Measurements from ENCODE around the gene ST6GALNAC4. TPM values are rescaled to one million over a fixed set of nuclear protein-coding genes. Genes with fewer than 3 reads are reported as not detected.

ST6GALNAC4 gene
- total RNA-seq, 1 experiment from 2014 or later: 38.0 TPM

- no peaks in the 10 kb centered on the region for H3K27me3 ChIP-seq (ENCODE audit: control insufficient read depth, insufficient read depth, low read length)
- ChIA-PET POLR2A (no interaction called here), CTCF (no interaction called here)
- BruUV-seq (replicated peaks): no TSS peak
- H3K9me3 ChIP-seq (ENCODE audit: control insufficient read depth, insufficient read depth, low read depth, low read length): no peaks in the 10 kb centered on the region
- no peak for DNase-seq (ENCODE audit: low read depth, low spot score)
- intact Hi-C loops (cut with micrococcal nuclease; ENCODE audit: unreplicated experiment): no loop called here
- no peak for ATAC-seq
- peak overlapping the region in 1 of 2 experiments; percentile 16; a peak in 1 of 4 replicates for H3K4me3 ChIP-seq (ENCODE audit: low read depth in 2 of 2, low read length in 2 of 2)
- in situ Hi-C loops (cut with HindIII; ENCODE audit: low pct_unique_long_range_greater_than_20kb, low sequenced_read_pairs): no loop called here
- no peak for TF ChIP-seq TCF7L2 (IDR thresholded peaks at IDR 0.05; ENCODE audit: low read depth, low read length)
- peaks cover 33% of the 10 kb centered on the region for H3K4me1 ChIP-seq (ENCODE audit: control insufficient read depth, insufficient read depth, low read length)
- 0 out of 2 replicates have a peak overlapping the region, but pooled peaks have one; percentile 12 for H3K27ac ChIP-seq (ENCODE audit: low read length)
- no peaks in the 10 kb centered on the region for H3K36me3 ChIP-seq (ENCODE audit: control insufficient read depth, insufficient read depth, low read length)
These were observed 1.5 kb downstream of the ST6GALNAC4 start for GRCh38 chr9:127915325-127915752.

DNA sequence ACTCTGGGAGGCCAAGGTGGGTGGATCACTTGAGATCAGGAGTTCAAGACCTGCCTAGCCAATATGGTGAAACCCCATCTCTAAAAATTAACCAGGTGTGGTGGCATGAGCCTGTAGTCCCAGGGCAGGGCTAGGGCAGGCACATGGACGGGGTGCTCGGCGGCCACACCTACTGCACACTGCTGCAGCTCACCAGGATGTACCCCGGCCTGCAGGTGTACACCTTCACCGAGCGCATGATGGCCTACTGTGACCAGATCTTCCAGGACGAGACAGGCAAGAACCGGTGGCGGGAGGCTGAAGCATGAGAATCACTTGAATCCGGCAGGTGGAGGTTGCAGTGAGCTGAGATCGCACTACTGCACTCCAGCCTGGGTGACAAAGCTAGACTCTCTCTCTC, 3.2 kb downstream of the ST6GALNAC4 start:
- no TSS peak for BruUV-seq (replicated peaks)

GRCh38 chr9:127912882-127913281, 4.0 kb downstream of the ST6GALNAC4 start:
- DNase-seq (ENCODE audit: low read depth, low spot score) (no peak), ATAC-seq (no peak)
- peaks cover 12% of the 10 kb centered on the region for H3K4me1 ChIP-seq (ENCODE audit: control insufficient read depth, insufficient read depth, low read length)
- H3K27me3 ChIP-seq (ENCODE audit: control insufficient read depth, insufficient read depth, low read length): no peaks in the 10 kb centered on the region
- ChIA-PET POLR2A (no interaction called here), CTCF (no interaction called here)
- H3K4me3 ChIP-seq (ENCODE audit: low read depth in 2 of 2, low read length in 2 of 2): no peak overlapping the region
- in situ Hi-C loops (cut with HindIII; ENCODE audit: low pct_unique_long_range_greater_than_20kb, low sequenced_read_pairs): no loop called here
- no peaks in the 10 kb centered on the region for H3K36me3 ChIP-seq (ENCODE audit: control insufficient read depth, insufficient read depth, low read length)
- no peaks in the 10 kb centered on the region for H3K9me3 ChIP-seq (ENCODE audit: control insufficient read depth, insufficient read depth, low read depth, low read length)
- TF ChIP-seq, protein P1, sequence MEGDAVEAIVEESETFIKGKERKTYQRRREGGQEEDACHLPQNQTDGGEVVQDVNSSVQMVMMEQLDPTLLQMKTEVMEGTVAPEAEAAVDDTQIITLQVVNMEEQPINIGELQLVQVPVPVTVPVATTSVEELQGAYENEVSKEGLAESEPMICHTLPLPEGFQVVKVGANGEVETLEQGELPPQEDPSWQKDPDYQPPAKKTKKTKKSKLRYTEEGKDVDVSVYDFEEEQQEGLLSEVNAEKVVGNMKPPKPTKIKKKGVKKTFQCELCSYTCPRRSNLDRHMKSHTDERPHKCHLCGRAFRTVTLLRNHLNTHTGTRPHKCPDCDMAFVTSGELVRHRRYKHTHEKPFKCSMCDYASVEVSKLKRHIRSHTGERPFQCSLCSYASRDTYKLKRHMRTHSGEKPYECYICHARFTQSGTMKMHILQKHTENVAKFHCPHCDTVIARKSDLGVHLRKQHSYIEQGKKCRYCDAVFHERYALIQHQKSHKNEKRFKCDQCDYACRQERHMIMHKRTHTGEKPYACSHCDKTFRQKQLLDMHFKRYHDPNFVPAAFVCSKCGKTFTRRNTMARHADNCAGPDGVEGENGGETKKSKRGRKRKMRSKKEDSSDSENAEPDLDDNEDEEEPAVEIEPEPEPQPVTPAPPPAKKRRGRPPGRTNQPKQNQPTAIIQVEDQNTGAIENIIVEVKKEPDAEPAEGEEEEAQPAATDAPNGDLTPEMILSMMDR (IDR thresholded peaks at IDR 0.05): no peak
- intact Hi-C loops (cut with micrococcal nuclease; ENCODE audit: unreplicated experiment): no loop called here
- H3K27ac ChIP-seq (ENCODE audit: low read length): no peak overlapping the region
- no TSS peak for BruUV-seq (replicated peaks)

More for the DNA sequence above, 3.2 kb downstream of the ST6GALNAC4 start:
- CTCF ChIA-PET: no interaction called here
- H3K27ac ChIP-seq (ENCODE audit: low read length): no peak overlapping the region
- no peaks in the 10 kb centered on the region for H3K36me3 ChIP-seq (ENCODE audit: control insufficient read depth, insufficient read depth, low read length)
- no peaks in the 10 kb centered on the region for H3K27me3 ChIP-seq (ENCODE audit: control insufficient read depth, insufficient read depth, low read length)
- TF ChIP-seq SIN3A (IDR thresholded peaks at IDR 0.05; ENCODE audit: borderline replicate concordance, insufficient read depth, low read depth, low read length) (no peak), POLR2AphosphoS5 (IDR thresholded peaks at IDR 0.05; ENCODE audit: low read depth, low read length) (no peak), TCF7L2 (IDR thresholded peaks at IDR 0.05; ENCODE audit: low read depth, low read length) (no peak)
- TF ChIP-seq, protein P1 (IDR thresholded peaks at IDR 0.05): no peak
- TF ChIP-seq, protein P2, sequence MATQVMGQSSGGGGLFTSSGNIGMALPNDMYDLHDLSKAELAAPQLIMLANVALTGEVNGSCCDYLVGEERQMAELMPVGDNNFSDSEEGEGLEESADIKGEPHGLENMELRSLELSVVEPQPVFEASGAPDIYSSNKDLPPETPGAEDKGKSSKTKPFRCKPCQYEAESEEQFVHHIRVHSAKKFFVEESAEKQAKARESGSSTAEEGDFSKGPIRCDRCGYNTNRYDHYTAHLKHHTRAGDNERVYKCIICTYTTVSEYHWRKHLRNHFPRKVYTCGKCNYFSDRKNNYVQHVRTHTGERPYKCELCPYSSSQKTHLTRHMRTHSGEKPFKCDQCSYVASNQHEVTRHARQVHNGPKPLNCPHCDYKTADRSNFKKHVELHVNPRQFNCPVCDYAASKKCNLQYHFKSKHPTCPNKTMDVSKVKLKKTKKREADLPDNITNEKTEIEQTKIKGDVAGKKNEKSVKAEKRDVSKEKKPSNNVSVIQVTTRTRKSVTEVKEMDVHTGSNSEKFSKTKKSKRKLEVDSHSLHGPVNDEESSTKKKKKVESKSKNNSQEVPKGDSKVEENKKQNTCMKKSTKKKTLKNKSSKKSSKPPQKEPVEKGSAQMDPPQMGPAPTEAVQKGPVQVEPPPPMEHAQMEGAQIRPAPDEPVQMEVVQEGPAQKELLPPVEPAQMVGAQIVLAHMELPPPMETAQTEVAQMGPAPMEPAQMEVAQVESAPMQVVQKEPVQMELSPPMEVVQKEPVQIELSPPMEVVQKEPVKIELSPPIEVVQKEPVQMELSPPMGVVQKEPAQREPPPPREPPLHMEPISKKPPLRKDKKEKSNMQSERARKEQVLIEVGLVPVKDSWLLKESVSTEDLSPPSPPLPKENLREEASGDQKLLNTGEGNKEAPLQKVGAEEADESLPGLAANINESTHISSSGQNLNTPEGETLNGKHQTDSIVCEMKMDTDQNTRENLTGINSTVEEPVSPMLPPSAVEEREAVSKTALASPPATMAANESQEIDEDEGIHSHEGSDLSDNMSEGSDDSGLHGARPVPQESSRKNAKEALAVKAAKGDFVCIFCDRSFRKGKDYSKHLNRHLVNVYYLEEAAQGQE (IDR thresholded peaks at IDR 0.05; ENCODE audit: insufficient read depth in 1 of 2, low read depth in 2 of 2, low read length in 1 of 2): no peak
- no peak overlapping the region for H3K4me3 ChIP-seq (ENCODE audit: low read depth in 2 of 2, low read length in 2 of 2)
- intact Hi-C loops (cut with micrococcal nuclease; ENCODE audit: unreplicated experiment): no loop called here
- H3K9me3 ChIP-seq (ENCODE audit: control insufficient read depth, insufficient read depth, low read depth, low read length): no peaks in the 10 kb centered on the region
- POLR2A ChIA-PET: no interaction called here
- in situ Hi-C loops (cut with HindIII; ENCODE audit: low pct_unique_long_range_greater_than_20kb, low sequenced_read_pairs): no loop called here
- DNase-seq (ENCODE audit: low read depth, low spot score): no peak
- no peak for ATAC-seq
- H3K4me1 ChIP-seq (ENCODE audit: control insufficient read depth, insufficient read depth, low read length): peaks cover 20% of the 10 kb centered on the region

Measured in Panc1 (cell line).